ENCODE measurements around the gene LCT.
"Not testable (repeated sequence)": the region's sequence is repeated elsewhere in the genome, so short reads cannot be mapped to it uniquely, and the experiment has no call there.

Gene LCT

DNA sequence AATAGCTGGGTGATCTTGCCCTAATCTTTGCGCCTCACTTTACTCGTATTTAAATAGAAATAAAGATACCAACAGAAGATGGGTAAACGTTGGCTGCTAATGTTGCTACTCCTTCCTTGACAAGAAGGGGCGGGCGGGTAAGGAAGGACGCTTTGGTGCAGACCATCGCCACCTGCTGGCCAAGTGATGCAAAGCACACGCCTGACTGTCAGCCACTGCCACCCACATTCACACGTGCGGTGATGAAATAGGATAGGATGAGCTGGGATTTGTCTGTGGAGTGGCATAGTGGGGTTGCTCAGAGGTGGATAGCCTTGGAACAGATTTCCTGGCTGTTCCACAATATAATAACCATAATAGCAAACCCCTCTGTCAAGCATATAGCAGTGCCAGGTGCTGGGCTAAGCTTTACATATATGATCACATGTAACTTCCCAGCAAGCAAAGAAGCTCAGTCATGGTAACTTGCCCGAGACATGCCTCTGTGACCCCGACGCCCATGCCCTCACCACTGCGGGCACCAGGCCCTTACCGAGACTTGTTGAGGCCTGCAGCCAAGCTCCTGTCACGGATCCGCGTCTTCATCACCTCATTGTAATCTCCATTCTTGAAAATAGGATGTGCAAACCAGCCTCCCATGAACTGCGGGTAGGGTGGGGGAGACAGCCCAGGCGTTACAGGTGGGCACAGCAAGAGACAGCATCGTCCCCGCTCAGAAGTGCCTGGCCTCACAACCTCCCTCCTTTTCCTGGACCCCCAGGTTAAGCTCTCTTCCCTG is 39.3 kb downstream of the LCT start:
- no peaks in the 10 kb centered on the region for H3K36me3 ChIP-seq (ENCODE audit: insufficient read depth, low read length)
- H3K9ac ChIP-seq (ENCODE audit: low read depth, low read length) = no peak overlapping the region
- H3K4me1 ChIP-seq (ENCODE audit: insufficient read depth, low read length) = no peaks in the 10 kb centered on the region
- H3K9me3 ChIP-seq (ENCODE audit: control insufficient read depth, insufficient read depth, low read length) = no peaks in the 10 kb centered on the region; the same call in 1 of the 2 replicates

DNA sequence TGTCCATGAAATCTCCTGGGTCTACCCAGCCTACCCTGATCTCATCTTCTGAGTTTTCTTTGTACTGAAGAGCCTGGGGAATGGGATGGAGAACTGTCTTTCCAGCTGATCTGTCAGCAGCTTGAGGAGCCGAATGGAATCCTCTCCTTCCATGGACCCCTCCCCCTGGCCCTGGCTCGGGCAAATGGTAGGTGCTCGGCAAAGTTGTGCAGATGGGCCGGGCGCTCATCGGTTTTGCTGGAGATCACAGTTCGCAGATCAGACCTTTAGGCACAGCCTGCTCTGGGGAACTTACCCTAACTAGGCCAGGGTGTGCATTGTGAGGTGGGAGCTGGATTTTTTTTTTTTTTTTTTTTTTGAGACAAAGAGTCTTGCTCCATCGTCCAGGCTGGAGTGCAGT is 40.4 kb downstream of the LCT start:
- H3K36me3 ChIP-seq (ENCODE audit: insufficient read depth, low read length) = no peaks in the 10 kb centered on the region
- no peaks in the 10 kb centered on the region for H3K4me1 ChIP-seq (ENCODE audit: insufficient read depth, low read length)

DNA sequence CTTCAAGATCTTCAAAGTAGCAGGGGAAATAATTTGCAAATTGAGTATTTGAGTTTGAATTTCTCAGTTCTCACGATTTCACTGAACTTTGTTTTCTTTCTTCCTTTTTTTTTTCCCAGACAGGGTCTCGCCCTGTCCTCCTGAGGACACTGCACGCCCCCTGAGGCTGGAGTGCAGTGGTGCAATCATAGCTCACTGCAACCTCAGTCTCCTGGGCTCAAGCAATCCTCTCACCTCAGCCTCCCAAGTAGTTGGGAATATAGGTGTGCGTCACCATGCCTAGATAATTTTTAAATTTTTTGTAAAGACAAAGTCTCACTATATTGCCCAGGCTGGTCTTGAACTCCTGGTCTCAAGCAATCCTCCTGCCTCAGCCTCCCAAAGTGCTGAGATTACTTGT is 41.3 kb downstream of the LCT start:
- not testable (repeated sequence) for H3K4me1 ChIP-seq (ENCODE audit: insufficient read depth, low read length); H3K9me3 ChIP-seq (ENCODE audit: control insufficient read depth, insufficient read depth, low read length); H3K9ac ChIP-seq (ENCODE audit: low read depth, low read length); H3K36me3 ChIP-seq (ENCODE audit: insufficient read depth, low read length)

More for the DNA sequence above, 40.4 kb downstream of the LCT start:
- Histone ChIP-seq H3K9ac (ENCODE audit: low read depth, low read length) (no peak overlapping the region), H3K9me3 (ENCODE audit: control insufficient read depth, insufficient read depth, low read length) (no peaks in the 10 kb centered on the region)

DNA sequence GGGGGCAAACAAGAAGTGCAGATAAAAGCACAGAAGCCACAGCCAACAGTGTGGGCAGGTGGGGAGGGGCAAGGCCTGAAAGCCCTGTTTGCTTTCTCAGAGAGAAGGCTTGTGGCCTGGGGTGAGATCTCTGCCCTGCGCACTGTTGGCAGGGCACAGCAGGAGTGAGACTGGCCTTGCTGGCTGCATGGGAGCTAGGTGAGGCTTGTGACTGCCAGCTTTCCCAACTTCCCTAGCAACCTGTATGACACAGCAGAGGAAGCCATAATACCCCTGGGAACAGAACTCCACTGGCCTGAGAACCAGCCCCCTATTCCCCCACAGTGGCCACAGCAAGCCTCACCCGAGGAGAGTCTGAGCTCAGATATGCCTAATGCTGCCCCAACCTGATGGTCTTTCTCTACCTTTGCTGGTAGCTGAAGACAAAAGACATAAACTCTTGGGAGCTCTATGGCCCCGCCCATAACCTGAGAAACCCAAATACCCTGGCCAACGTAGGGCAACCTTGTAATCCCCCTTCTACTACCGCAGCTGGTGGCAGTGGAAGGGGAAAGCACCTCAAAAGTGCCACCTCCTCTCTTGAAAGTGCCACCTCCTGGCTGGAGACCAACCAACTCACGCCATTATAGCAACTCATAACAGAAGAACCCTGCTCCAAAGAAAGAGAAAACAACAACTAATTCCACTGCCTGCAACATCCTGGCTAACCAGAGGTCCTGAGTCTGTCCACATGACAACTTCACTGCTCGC is 44.4 kb downstream of the LCT start:
- Histone ChIP-seq H3K9me3 (ENCODE audit: control insufficient read depth, insufficient read depth, low read length) (no peaks in the 10 kb centered on the region), H3K36me3 (ENCODE audit: insufficient read depth, low read length) (no peaks in the 10 kb centered on the region; the same call in 1 of the 2 replicates), H3K4me1 (ENCODE audit: insufficient read depth, low read length) (no peaks in the 10 kb centered on the region), H3K9ac (ENCODE audit: low read depth, low read length) (no peak overlapping the region)

DNA sequence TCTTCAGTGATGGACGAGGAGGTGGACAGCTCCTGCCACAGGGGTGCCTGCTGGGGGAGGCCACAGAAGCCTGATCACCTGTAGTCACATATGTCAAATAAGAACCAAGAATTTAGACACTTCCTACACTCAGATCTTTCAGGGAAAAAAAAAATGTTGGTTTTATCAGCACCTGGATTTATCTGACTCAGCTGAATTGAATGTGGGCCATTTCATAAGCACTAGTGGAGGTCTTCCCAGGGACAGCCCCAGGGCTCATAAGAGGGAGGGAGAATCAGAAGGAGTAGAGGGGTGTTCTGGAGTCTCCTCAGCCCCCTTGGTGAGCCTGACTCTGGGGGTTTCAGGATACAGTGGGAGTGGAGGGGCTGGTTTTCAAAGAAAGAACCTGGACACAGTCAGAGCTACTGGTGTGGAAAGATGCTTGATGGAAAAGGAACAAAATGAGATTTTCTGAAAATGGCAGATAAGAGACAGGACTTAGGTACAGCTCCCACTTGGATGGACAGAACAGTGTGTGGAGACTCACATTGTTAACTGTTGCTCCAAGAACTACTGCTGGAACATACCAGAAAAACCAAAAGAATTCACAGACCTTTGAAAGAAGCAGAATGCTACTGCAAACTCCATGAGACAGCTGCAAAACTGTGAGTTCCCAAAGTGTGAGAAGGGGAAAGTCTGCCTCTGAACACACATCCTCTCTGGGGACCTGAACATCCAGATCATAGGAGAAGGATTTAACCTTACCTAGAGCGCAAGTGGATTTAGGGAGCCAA is 45.4 kb downstream of the LCT start:
- H3K9ac ChIP-seq (ENCODE audit: low read depth, low read length) = no peak overlapping the region
- H3K36me3 ChIP-seq (ENCODE audit: insufficient read depth, low read length) = no peaks in the 10 kb centered on the region; the same call in 1 of the 2 replicates
- no peaks in the 10 kb centered on the region for H3K9me3 ChIP-seq (ENCODE audit: control insufficient read depth, insufficient read depth, low read length)
- no peaks in the 10 kb centered on the region for H3K4me1 ChIP-seq (ENCODE audit: insufficient read depth, low read length)

DNA sequence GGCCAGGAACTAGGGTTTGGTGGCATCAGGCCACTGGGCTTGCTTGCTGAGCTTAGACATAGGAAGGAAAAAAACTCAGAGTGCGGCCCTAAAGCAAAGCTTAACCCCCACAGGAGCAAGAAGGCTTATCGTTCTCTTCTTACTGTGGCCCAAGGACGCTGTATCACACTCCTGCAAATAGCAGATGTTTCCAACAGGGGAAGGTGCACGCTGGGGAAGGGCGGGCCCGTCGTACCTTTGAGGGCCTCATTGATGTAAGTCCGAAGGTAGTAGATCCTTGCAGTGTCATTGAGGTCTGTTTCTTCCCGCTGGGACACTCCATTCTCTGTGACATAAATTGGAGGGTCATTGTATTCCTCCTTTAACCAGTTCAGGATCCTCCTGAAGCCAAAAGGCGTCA is 46.6 kb downstream of the LCT start:
- Histone ChIP-seq H3K9me3 (ENCODE audit: control insufficient read depth, insufficient read depth, low read length) (no peaks in the 10 kb centered on the region), H3K9ac (ENCODE audit: low read depth, low read length) (no peak overlapping the region), H3K4me1 (ENCODE audit: insufficient read depth, low read length) (no peaks in the 10 kb centered on the region), H3K36me3 (ENCODE audit: insufficient read depth, low read length) (no peaks in the 10 kb centered on the region; the same call in 1 of the 2 replicates)

DNA sequence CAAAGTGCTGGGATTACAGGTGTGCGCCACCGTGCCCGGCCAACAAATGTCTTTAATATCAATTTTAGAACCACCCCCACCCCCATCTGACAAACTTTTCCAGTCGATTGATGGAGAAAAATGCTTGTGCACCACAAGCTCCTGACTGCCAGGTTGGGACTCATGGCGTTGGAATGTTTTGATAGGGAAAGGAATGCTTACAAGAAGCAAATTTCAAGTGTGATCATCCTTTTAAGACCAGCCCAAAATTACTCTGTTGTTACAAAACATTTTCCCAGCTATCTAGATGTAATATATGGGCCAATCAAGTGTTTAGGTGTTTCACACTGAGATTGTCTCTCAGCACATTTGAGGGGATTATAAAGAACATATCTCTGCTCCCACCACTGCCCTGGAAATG is 50.2 kb downstream of the LCT start:
- Histone ChIP-seq H3K9me3 (ENCODE audit: control insufficient read depth, insufficient read depth, low read length) (no peaks in the 10 kb centered on the region; the same call in 1 of the 2 replicates), H3K36me3 (ENCODE audit: insufficient read depth, low read length) (peaks cover 13% of the 10 kb centered on the region), H3K9ac (ENCODE audit: low read depth, low read length) (no peak overlapping the region), H3K4me1 (ENCODE audit: insufficient read depth, low read length) (peaks cover 17% of the 10 kb centered on the region)

DNA sequence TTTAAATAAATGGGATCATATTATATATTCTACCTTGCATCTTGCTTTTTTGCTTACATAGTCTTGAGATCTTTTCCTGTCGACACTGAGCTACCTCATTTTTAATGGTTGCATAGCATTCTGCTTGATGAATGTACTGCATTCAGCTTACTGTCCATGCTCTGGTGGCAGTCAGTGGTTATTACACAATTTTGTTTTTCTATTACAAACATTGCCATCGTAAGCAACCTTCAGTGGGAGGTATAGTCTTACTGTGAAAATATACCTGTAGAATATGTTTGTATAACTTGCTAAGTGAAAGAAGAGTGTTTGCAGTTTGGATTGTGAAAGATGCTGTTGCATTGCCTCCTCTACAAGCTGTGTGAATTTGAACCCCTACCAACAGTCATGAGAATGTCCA is 52.0 kb downstream of the LCT start:
- Histone ChIP-seq H3K4me1 (ENCODE audit: insufficient read depth, low read length) (peaks cover 20% of the 10 kb centered on the region), H3K36me3 (ENCODE audit: insufficient read depth, low read length) (peaks cover 23% of the 10 kb centered on the region), H3K9ac (ENCODE audit: low read depth, low read length) (no peak overlapping the region), H3K9me3 (ENCODE audit: control insufficient read depth, insufficient read depth, low read length) (no peaks in the 10 kb centered on the region; the same call in 1 of the 2 replicates)

DNA sequence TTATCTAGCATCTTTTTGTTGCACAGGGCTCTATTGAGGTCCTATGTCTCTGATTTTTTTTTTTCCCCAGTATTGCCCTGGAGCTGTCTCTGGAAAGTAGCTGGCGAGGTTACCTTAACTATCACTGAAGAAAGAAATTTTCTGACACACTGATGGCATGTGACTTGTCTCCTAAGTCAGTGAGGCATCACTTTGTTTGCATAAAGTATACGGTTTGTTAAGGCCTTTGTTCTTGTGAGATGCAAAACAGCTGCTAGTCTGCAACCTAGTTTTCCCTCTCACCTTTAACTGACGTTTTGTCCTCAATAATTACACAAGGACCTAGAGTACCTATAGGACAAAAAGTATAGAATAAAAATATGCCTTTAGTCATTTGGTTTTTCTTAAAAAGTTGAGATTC is 53.5 kb downstream of the LCT start:
- H3K36me3 ChIP-seq (ENCODE audit: insufficient read depth, low read length) = peaks cover 23% of the 10 kb centered on the region
- no peak overlapping the region for H3K9ac ChIP-seq (ENCODE audit: low read depth, low read length)

DNA sequence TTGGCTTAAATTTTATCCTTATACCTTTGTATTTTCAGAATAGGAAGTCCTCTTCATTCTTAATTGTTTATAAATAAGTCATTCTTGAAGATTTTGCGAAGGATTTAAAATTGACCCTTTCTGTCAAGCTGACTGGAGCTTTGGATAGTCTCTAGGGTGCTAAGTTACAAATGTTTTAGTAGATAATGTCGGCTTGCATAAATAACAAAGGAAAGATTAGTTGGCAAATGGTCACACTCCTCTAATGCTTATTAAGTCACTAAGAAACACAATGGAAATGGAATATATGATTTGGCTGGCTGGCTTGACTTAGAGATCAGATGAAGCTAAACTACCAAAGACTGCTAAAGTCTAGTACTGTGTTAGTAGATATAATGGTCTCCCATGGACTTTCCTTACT is 54.8 kb downstream of the LCT start:
- Histone ChIP-seq H3K9me3 (ENCODE audit: control insufficient read depth, insufficient read depth, low read length) (no peaks in the 10 kb centered on the region; the same call in 1 of the 2 replicates), H3K36me3 (ENCODE audit: insufficient read depth, low read length) (peaks cover 23% of the 10 kb centered on the region), H3K4me1 (ENCODE audit: insufficient read depth, low read length) (peaks cover 20% of the 10 kb centered on the region), H3K9ac (ENCODE audit: low read depth, low read length) (no peak overlapping the region)

More for the DNA sequence above, 53.5 kb downstream of the LCT start:
- Histone ChIP-seq H3K9me3 (ENCODE audit: control insufficient read depth, insufficient read depth, low read length) (no peaks in the 10 kb centered on the region; the same call in 1 of the 2 replicates), H3K4me1 (ENCODE audit: insufficient read depth, low read length) (peaks cover 20% of the 10 kb centered on the region)

DNA sequence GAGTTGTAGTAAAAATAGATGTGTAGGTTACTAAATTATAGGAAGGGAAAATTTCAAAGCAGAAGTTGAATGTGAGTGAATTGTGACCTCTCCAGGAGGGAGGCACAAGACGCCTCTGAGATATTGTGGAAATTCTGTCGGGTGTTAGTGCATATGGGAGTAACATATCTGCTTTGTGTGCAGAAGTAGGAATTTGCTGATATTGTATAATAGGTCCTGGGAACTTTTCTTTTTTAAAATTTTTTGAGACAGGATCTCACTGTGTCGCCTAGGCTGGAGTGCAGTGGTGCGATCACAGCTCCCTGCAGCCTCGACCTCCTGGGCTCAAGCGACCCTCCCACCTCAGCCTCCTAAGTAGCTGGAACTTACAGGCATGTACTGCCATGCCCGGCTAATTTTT is 60.6 kb downstream of the LCT start:
- Histone ChIP-seq H3K4me1 (ENCODE audit: insufficient read depth, low read length) (no peaks in the 10 kb centered on the region), H3K36me3 (ENCODE audit: insufficient read depth, low read length) (peaks cover 20% of the 10 kb centered on the region), H3K9ac (ENCODE audit: low read depth, low read length) (no peak overlapping the region), H3K9me3 (ENCODE audit: control insufficient read depth, insufficient read depth, low read length) (no peaks in the 10 kb centered on the region)

DNA sequence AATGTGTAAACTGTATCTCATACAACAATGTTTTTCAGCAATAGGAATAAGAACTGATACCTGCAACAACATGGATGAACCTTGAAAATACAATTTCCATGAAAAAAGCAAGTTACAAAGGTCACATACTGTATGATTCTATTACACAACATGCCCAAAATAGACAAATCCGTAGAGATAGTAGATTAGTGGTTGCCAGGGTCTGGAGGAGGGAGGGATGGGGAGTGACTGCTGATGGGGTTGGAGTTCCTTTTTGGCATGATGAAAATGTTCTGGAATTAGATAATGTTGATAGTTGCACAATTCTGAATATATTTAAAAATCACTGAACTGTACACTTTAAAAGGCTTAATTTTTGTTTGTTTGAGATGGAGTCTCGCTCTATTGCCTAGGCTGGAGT is 61.6 kb downstream of the LCT start:
- no peak overlapping the region for H3K9ac ChIP-seq (ENCODE audit: low read depth, low read length)
- H3K4me1 ChIP-seq (ENCODE audit: insufficient read depth, low read length) = no peaks in the 10 kb centered on the region
- peaks cover 17% of the 10 kb centered on the region for H3K36me3 ChIP-seq (ENCODE audit: insufficient read depth, low read length)
- H3K9me3 ChIP-seq (ENCODE audit: control insufficient read depth, insufficient read depth, low read length) = no peaks in the 10 kb centered on the region

DNA sequence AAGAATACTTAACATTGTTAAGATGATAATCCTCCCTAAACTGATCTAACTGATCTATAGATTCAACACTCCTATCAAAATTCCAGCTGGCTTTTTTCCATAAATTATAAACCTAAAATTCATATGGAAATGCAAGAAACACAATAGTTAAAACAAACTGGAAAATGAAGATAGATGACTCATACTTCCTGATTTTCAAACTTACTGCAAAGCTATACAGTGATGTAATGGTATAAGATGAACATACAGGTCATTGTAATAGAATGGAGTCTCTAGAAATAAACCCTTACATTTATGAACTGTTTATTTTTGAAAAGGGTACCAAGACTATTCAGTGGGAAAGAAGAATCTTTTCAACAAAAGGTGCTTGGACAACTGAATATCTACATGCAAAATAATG is 63.1 kb downstream of the LCT start:
- Histone ChIP-seq H3K36me3 (ENCODE audit: insufficient read depth, low read length) (peaks cover 23% of the 10 kb centered on the region), H3K9ac (ENCODE audit: low read depth, low read length) (no peak overlapping the region), H3K4me1 (ENCODE audit: insufficient read depth, low read length) (no peaks in the 10 kb centered on the region), H3K9me3 (ENCODE audit: control insufficient read depth, insufficient read depth, low read length) (no peaks in the 10 kb centered on the region)

DNA sequence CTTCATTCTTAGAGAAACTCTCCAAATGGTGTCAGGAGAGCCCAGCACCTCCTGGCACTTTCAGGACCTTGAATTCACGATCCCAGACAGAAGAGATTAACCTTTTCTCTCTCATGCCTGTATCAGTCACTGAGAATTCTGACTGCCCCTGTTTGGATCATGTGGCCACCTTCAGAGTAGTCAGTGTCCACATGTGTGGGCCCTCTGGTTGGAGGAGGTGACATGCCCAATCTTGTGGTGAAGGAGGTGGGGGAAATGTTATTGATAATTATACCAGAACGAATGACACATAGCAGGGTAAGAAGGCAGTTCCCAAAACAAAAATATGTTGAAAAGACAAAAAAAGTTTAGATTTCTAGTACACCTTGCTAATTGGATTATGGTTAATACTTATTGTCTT is 63.7 kb downstream of the LCT start:
- peaks cover 23% of the 10 kb centered on the region for H3K36me3 ChIP-seq (ENCODE audit: insufficient read depth, low read length)

More for the DNA sequence above, 63.7 kb downstream of the LCT start:
- no peak overlapping the region for H3K9ac ChIP-seq (ENCODE audit: low read depth, low read length)
- H3K9me3 ChIP-seq (ENCODE audit: control insufficient read depth, insufficient read depth, low read length) = no peaks in the 10 kb centered on the region
- no peaks in the 10 kb centered on the region for H3K4me1 ChIP-seq (ENCODE audit: insufficient read depth, low read length)

All from ES-I3 (cell line).